ENCODE data around the gene NPPB.

DNA sequence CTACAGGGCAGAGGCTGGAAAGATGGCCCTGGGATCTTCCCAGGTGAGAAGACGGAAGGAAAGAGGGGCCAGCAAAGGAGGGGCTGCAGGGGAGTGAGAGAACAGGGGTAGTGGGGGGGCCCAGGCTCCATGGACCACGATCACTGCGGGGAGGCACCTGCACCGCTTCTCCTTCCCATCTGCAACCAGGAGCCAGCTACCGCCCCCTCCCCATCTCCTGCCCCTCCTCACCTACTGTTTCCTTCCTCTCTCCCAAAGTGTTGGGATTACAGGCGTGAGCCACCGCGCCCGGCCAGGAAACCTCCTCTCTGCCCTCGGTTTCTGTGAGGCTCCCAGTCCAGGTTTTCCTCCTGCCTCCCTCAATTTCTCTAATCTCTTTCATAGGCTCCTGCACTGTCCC lies 48.1 kb upstream of the NPPB start:
- TF ChIP-seq, protein P1, sequence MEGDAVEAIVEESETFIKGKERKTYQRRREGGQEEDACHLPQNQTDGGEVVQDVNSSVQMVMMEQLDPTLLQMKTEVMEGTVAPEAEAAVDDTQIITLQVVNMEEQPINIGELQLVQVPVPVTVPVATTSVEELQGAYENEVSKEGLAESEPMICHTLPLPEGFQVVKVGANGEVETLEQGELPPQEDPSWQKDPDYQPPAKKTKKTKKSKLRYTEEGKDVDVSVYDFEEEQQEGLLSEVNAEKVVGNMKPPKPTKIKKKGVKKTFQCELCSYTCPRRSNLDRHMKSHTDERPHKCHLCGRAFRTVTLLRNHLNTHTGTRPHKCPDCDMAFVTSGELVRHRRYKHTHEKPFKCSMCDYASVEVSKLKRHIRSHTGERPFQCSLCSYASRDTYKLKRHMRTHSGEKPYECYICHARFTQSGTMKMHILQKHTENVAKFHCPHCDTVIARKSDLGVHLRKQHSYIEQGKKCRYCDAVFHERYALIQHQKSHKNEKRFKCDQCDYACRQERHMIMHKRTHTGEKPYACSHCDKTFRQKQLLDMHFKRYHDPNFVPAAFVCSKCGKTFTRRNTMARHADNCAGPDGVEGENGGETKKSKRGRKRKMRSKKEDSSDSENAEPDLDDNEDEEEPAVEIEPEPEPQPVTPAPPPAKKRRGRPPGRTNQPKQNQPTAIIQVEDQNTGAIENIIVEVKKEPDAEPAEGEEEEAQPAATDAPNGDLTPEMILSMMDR (IDR thresholded peaks at IDR 0.05): no peak
- TF ChIP-seq POLR2A (IDR thresholded peaks at IDR 0.05) (no peak), EP300 (IDR thresholded peaks at IDR 0.05) (no peak)

All from sigmoid colon (tissue), 4 donors.